HG03457 (cell line): ENCODE results near the gene HDAC9.
"Not testable (repeated sequence)": the region's sequence is repeated elsewhere in the genome, so short reads cannot be mapped to it uniquely, and the experiment has no call there.

Experiments
- ATAC-seq: cut with Tn5 transposase; IDR thresholded peaks from one replicate; pipeline ENCODE4 v1.9.1; 2021; ENCODE audit warnings: moderate number of reproducible peaks; ENCODE audit not compliant: unreplicated experiment

Gene HDAC9

GRCh38 chr7:18702071-18702829 lies 206.7 kb downstream of the HDAC9 start:
- no peak for ATAC-seq

GRCh38 chr7:18703685-18704084 lies 208.1 kb downstream of the HDAC9 start:
- ATAC-seq: no peak

- ATAC-seq: no peak
Measured at GRCh38 chr7:18706670-18707069, 211.1 kb downstream of the HDAC9 start.

GRCh38 chr7:18708204-18708603 lies 212.7 kb downstream of the HDAC9 start:
- ATAC-seq: no peak

- ATAC-seq: no peak
Measured at GRCh38 chr7:18715988-18716387, 220.4 kb downstream of the HDAC9 start.

GRCh38 chr7:18721429-18721828 lies 225.9 kb downstream of the HDAC9 start:
- no peak for ATAC-seq

GRCh38 chr7:18724318-18724717 lies 228.8 kb downstream of the HDAC9 start:
- ATAC-seq: no peak

- ATAC-seq: no peak
Measured at GRCh38 chr7:18727115-18727870, 231.7 kb downstream of the HDAC9 start.

GRCh38 chr7:18736012-18736411 lies 240.5 kb downstream of the HDAC9 start:
- ATAC-seq: not testable (repeated sequence)

GRCh38 chr7:18740579-18740988 lies 245.0 kb downstream of the HDAC9 start:
- ATAC-seq: no peak

GRCh38 chr7:18753972-18754610 lies 258.5 kb downstream of the HDAC9 start:
- ATAC-seq: no peak

- no peak for ATAC-seq
Measured at GRCh38 chr7:18754766-18755165, 259.2 kb downstream of the HDAC9 start.

GRCh38 chr7:18755793-18756192 lies 260.2 kb downstream of the HDAC9 start:
- no peak for ATAC-seq

- no peak for ATAC-seq
Measured at GRCh38 chr7:18756378-18757050, 261.0 kb downstream of the HDAC9 start.

- no peak for ATAC-seq
Measured at GRCh38 chr7:18760046-18760445, 264.5 kb downstream of the HDAC9 start.

- ATAC-seq: no peak
Measured at GRCh38 chr7:18760631-18761445, 265.3 kb downstream of the HDAC9 start.

GRCh38 chr7:18762189-18762588 lies 266.6 kb downstream of the HDAC9 start:
- ATAC-seq: no peak

GRCh38 chr7:18768256-18768655 lies 272.7 kb downstream of the HDAC9 start:
- ATAC-seq: no peak

- ATAC-seq: no peak
Measured at GRCh38 chr7:18770154-18770811, 274.7 kb downstream of the HDAC9 start.

- no peak for ATAC-seq
Measured at GRCh38 chr7:18770822-18771221, 275.3 kb downstream of the HDAC9 start.
